H1 (cell line): ENCODE data around the gene PHACTR1. TPM values are rescaled to one million over a fixed set of nuclear protein-coding genes. Genes with fewer than 3 reads are reported as not detected.

ENCODE experiments used
- CTCF ChIA-PET: fragments of 300-600 bp; sonication (Branson Sonifier 250); formaldehyde crosslinking; loops from one replicate; lab custom pipeline; 2021; ENCODE audit not compliant: partially characterized antibody; lab: Charles Lee
- POLR2A ChIA-PET: fragments of 300-600 bp; sonication (Branson Sonifier 250); formaldehyde crosslinking; loops from one replicate; lab custom pipeline; 2021; ENCODE audit warnings: inconsistent platforms; ENCODE audit not compliant: partially characterized antibody; lab: Charles Lee
- DNase-seq, 2 experiments: peaks; one replicate each; pipeline versions ENCODE4 v3.0.0 to v3.0.0-alpha.2; 2010 to 2022; ENCODE audit warnings: low spot score in 2 of 2, low read depth in 1 of 2, mixed read lengths in 1 of 2
- FAIRE-seq: peaks from 2 replicates; lab custom pipeline; 2011; peaks lifted over from hg19 to GRCh38; lab: Jason Lieb, UNC
- H2AFZ ChIP-seq: 2 replicates; pipeline ENCODE4 v1.8.1; 2012; ENCODE audit warnings: low read length, inconsistent platforms
- H2AK5ac ChIP-seq: 2 replicates; pipeline ENCODE4 v1.6.1; 2013; ENCODE audit warnings: low read depth, low read length
- H2BK120ac ChIP-seq: replicated peaks from 2 replicates; pipeline ENCODE3; 2013; ENCODE audit warnings: low read depth, low read length, inconsistent platforms
- H2BK12ac ChIP-seq: 2 replicates; pipeline ENCODE4 v1.6.1; 2013; ENCODE audit warnings: low read depth, low read length
- H2BK15ac ChIP-seq: 2 replicates; pipeline ENCODE4 v1.6.1; 2013; ENCODE audit warnings: low read length
- H2BK20ac ChIP-seq: 2 replicates; pipeline ENCODE4 v1.6.1; 2013; ENCODE audit warnings: low read length
- H2BK5ac ChIP-seq: 2 replicates; pipeline ENCODE4 v1.6.1; 2013; ENCODE audit warnings: low read depth, low read length
- H3K14ac ChIP-seq: 2 replicates; pipeline ENCODE4 v1.6.1; 2013; ENCODE audit warnings: inconsistent platforms; ENCODE audit not compliant: insufficient read length
- H3K18ac ChIP-seq: 2 replicates; pipeline ENCODE4 v1.6.1; 2013; ENCODE audit warnings: low read length; ENCODE audit errors: extremely low read depth
- H3K23ac ChIP-seq: 2 replicates; pipeline ENCODE4 v1.6.1; 2013; ENCODE audit warnings: inconsistent platforms; ENCODE audit not compliant: insufficient read length
- H3K23me2 ChIP-seq: 2 replicates; pipeline ENCODE4 v1.6.1; 2013; ENCODE audit warnings: low read depth, low read length
- H3K27ac ChIP-seq: 2 replicates; pipeline ENCODE4 v1.6.1; 2011; ENCODE audit warnings: low read depth, low read length, inconsistent platforms
- H3K27me3 ChIP-seq, 4 experiments: replicated peaks in 1 of 4; 1 replicate in 1 of 4; 2 replicates in 3 of 4; pipeline versions ENCODE4 v1.6.1 to v1.8.1; 2011 to 2013; ENCODE audit warnings: low read length in 3 of 4, mild to moderate bottlenecking in 3 of 4, inconsistent platforms in 2 of 4, mixed read lengths in 2 of 4, moderate library complexity in 1 of 4; ENCODE audit not compliant: control insufficient read depth in 3 of 4, insufficient read depth in 3 of 4; ENCODE audit errors: extremely low read depth in 1 of 4
- H3K36me3 ChIP-seq, 4 experiments: 2 replicates each; pipeline versions ENCODE4 v1.6.1 to v1.8.1; 2011 to 2013; ENCODE audit warnings: mild to moderate bottlenecking in 4 of 4, low read length in 3 of 4, moderate library complexity in 2 of 4, control low read depth in 1 of 4, inconsistent platforms in 1 of 4; ENCODE audit not compliant: insufficient read depth in 4 of 4, control insufficient read depth in 2 of 4
- H3K4ac ChIP-seq: replicated peaks from 2 replicates; pipeline ENCODE3; 2013; ENCODE audit warnings: low read length, low read depth, mixed read lengths, inconsistent platforms; ENCODE audit not compliant: insufficient read length
- H3K4me1 ChIP-seq, 4 experiments: replicated peaks in 1 of 4; 1 replicate in 1 of 4; 2 replicates in 3 of 4; pipeline versions ENCODE4 v1.6.1 to v1.8.1; 2011 to 2013; ENCODE audit warnings: low read length in 3 of 4, inconsistent platforms in 2 of 4, mixed read lengths in 1 of 4; ENCODE audit not compliant: insufficient read depth in 4 of 4, control insufficient read depth in 3 of 4
- H3K4me2 ChIP-seq, 2 experiments: 2 replicates each; pipeline versions ENCODE4 v1.6.1 to v1.8.1; 2011 to 2013; ENCODE audit warnings: low read depth in 2 of 2, low read length in 2 of 2, control low read depth in 1 of 2, inconsistent platforms in 1 of 2, mild to moderate bottlenecking in 1 of 2; ENCODE audit not compliant: insufficient read depth in 1 of 2
- H3K4me3 ChIP-seq, 4 experiments: fragments of 200-600, 300-600 bp in 1 of 4; sonication (generic), shearing (Covaris generic), sonication (Bioruptor Twin) in 1 of 4; 2 replicates each; pipeline versions ENCODE4 v1.5.1 to v1.8.1; 2011 to 2016; ENCODE audit warnings: low read length in 4 of 4, low read depth in 3 of 4, control low read depth in 2 of 4, inconsistent platforms in 2 of 4, mild to moderate bottlenecking in 2 of 4, mixed read lengths in 1 of 4, moderate library complexity in 1 of 4; ENCODE audit not compliant: insufficient read depth in 2 of 4; ENCODE audit errors: extremely low read depth in 1 of 4
- H3K56ac ChIP-seq: replicated peaks from 2 replicates; pipeline ENCODE3; 2013; ENCODE audit warnings: low read depth, mild to moderate bottlenecking, mixed read lengths, low read length, inconsistent platforms; ENCODE audit not compliant: insufficient read length
- H3K79me1 ChIP-seq: 2 replicates; pipeline ENCODE4 v1.6.1; 2013; ENCODE audit warnings: low read depth, low read length, control low read depth
- H3K79me2 ChIP-seq, 2 experiments: 2 replicates each; pipeline versions ENCODE4 v1.6.1 to v1.8.1; 2012 to 2013; ENCODE audit warnings: low read length in 2 of 2, mild to moderate bottlenecking in 2 of 2, inconsistent platforms in 1 of 2; ENCODE audit not compliant: insufficient read depth in 2 of 2, control insufficient read depth in 1 of 2
- H3K9ac ChIP-seq, 4 experiments: replicated peaks in 1 of 4; 1 replicate in 1 of 4; 2 replicates in 3 of 4; pipeline versions ENCODE4 v1.6.1 to v1.8.1; 2011 to 2013; ENCODE audit warnings: low read depth in 3 of 4, low read length in 3 of 4, control low read depth in 2 of 4, mild to moderate bottlenecking in 2 of 4, moderate library complexity in 2 of 4, inconsistent platforms in 1 of 4; ENCODE audit errors: extremely low read depth in 1 of 4
- H3K9me3 ChIP-seq, 2 experiments: 2 replicates each; pipeline versions ENCODE4 v1.6.1 to v1.8.1; 2012 to 2013; ENCODE audit warnings: mild to moderate bottlenecking in 2 of 2, moderate library complexity in 2 of 2, control low read depth in 1 of 2, inconsistent platforms in 1 of 2, low read depth in 1 of 2, low read length in 1 of 2, mixed read lengths in 1 of 2; ENCODE audit not compliant: insufficient read depth in 2 of 2
- H4K20me1 ChIP-seq, 2 experiments: replicated peaks in 1 of 2; 2 replicates each; pipeline versions ENCODE3 to v1.8.1; 2011 to 2013; ENCODE audit warnings: inconsistent platforms in 2 of 2, low read length in 2 of 2, mild to moderate bottlenecking in 1 of 2; ENCODE audit not compliant: insufficient read depth in 2 of 2, control insufficient read depth in 1 of 2
- H4K5ac ChIP-seq: 2 replicates; pipeline ENCODE4 v1.6.1; 2013; ENCODE audit warnings: low read length, low read depth, mixed read lengths, inconsistent platforms; ENCODE audit not compliant: insufficient read length
- H4K8ac ChIP-seq: 2 replicates; pipeline ENCODE4 v1.8.0; 2013; ENCODE audit warnings: mild to moderate bottlenecking, moderate library complexity, low read length, inconsistent platforms; ENCODE audit not compliant: insufficient read depth; ENCODE audit errors: extremely low read depth
- H4K91ac ChIP-seq: replicated peaks from 2 replicates; pipeline ENCODE3; 2013; ENCODE audit warnings: low read length, mixed read lengths, inconsistent platforms; ENCODE audit not compliant: insufficient read length
- BRCA1 ChIP-seq: IDR thresholded peaks from 2 replicates; pipeline ENCODE4 v1.6.1; 2012; ENCODE audit warnings: low read depth, low read length, improper control_type of control experiment
- CHD1 ChIP-seq: IDR thresholded peaks from 2 replicates; pipeline ENCODE4 v1.6.1; 2012; ENCODE audit warnings: low read depth, low read length, improper control_type of control experiment
- CREB1 ChIP-seq: IDR thresholded peaks from 2 replicates; pipeline ENCODE4 v1.6.1; 2012; ENCODE audit warnings: inconsistent platforms
- CTBP2 ChIP-seq: IDR thresholded peaks from 2 replicates; pipeline ENCODE4 v1.7.0; 2011; ENCODE audit warnings: borderline replicate concordance, mild to moderate bottlenecking, moderate library complexity, mixed read lengths, low read length; ENCODE audit not compliant: insufficient read depth, insufficient read length
- JUND ChIP-seq: IDR thresholded peaks from 2 replicates; pipeline ENCODE4 v1.6.1; 2011; ENCODE audit warnings: mild to moderate bottlenecking, improper control_type of control experiment, low read length
- RFX5 ChIP-seq: IDR thresholded peaks from 2 replicates; pipeline ENCODE4 v1.6.1; 2011; ENCODE audit warnings: low read depth, low read length, improper control_type of control experiment, borderline replicate concordance
- TAF7 ChIP-seq: optimal IDR thresholded peaks from 2 replicates; pipeline ENCODE3; 2011; ENCODE audit warnings: low read depth, mild to moderate bottlenecking, inconsistent platforms, low read length, moderate library complexity, borderline replicate concordance
- YY1 ChIP-seq: IDR thresholded peaks from 2 replicates; pipeline ENCODE4 v1.6.1; 2011; ENCODE audit warnings: low read depth, mild to moderate bottlenecking, low read length
- WGBS, 2 experiments: shearing (Covaris generic) in 1 of 2; methylation state at CpG; one replicate each; pipeline versions ENCODE4 v1.1.6 to v1.1.7; 2013 to 2015; ENCODE audit warnings: low lambda C conversion rate in 2 of 2, mixed read lengths in 2 of 2, inconsistent platforms in 1 of 2, low coverage in 1 of 2, missing lambda C conversion rate in 1 of 2; ENCODE audit not compliant: insufficient replicate concordance in 2 of 2, insufficient coverage in 1 of 2, insufficient read length in 1 of 2; ENCODE audit errors: extremely low coverage in 1 of 2, missing lambda C conversion rate in 1 of 2; 5-methylcytosine and 5-hydroxymethylcytosine counted together
- polyA plus RNA-seq, 7 experiments: library from polyadenylated mRNA; depleted of rRNA in 3 of 7; stranded (reverse) in 5 of 7; unstranded in 2 of 7; fragments of >200 nt in 5 of 7; fragments of 200-250 nt in 2 of 7; gene quantifications; 1 replicate in 5 of 7; 2 replicates in 1 of 7; 4 replicates in 1 of 7; pipeline versions ENCODE4 v1.2.1 to v1.2.3, GENCODE V29; 2011 to 2013; ENCODE audit warnings: missing spikeins in 2 of 7, mixed read lengths in 2 of 7
- total RNA-seq: library from RNA; stranded (reverse); fragmentation: NEBNext Ultra II Directional; extraction: Animal tissue kit (Norgen Biotek cat#: 25700); gene quantifications from 2 replicates; pipeline ENCODE4 v1.2.1, GENCODE V29; 2021

PHACTR1 gene
- total and polyA plus RNA-seq, 2 of the 8 experiments (the other 6 are each of a cell fraction or from before 2014, with no cell fraction given): 3.9 to 17.1 TPM

- H3K79me1 ChIP-seq: no peaks in the 10 kb centered on the region
- no peaks in the 10 kb centered on the region for H3K23me2 ChIP-seq
- H4K5ac ChIP-seq: no peak overlapping the region
- no peak overlapping the region for H3K56ac ChIP-seq
- no peak overlapping the region for H3K9ac ChIP-seq
- no peak overlapping the region for H2AFZ ChIP-seq
- no peak overlapping the region for H2BK12ac ChIP-seq
- no peak overlapping the region for H2BK5ac ChIP-seq
- H4K91ac ChIP-seq: no peak overlapping the region
- H3K14ac ChIP-seq: no peak overlapping the region
- no peak overlapping the region for H3K23ac ChIP-seq
- POLR2A ChIA-PET: interaction anchor here (1.5 kb wide), 1 partner anchor 10 kb away, joined by 3 read pairs; no protein-coding TSS in a partner anchor
- no peak overlapping the region for H4K8ac ChIP-seq
- H3K18ac ChIP-seq: no peak overlapping the region
- H2BK15ac ChIP-seq: no peak overlapping the region
- TF ChIP-seq BRCA1 (no peak), TAF7 (no peak), CTBP2 (no peak), RFX5 (no peak), YY1 (no peak), CREB1 (no peak), JUND (no peak), CHD1 (no peak)
- TF ChIP-seq, all 59 proteins: peak for 0
- no peaks in the 10 kb centered on the region for H3K27me3 ChIP-seq
- 79% methylated on average over 2 of the region's 2 CpGs; no CpG with 5 or more reads in 1 of the 2 experiments for WGBS, 2 experiments
- no peaks in the 10 kb centered on the region for H3K79me2 ChIP-seq
- peaks cover 0 to 2% (median under 1%) of the 10 kb centered on the region in 4 experiments; a peak in 2 of 7 replicates for H3K4me1 ChIP-seq
- no peaks in the 10 kb centered on the region for H3K36me3 ChIP-seq
- H3K4me2 ChIP-seq: no peak overlapping the region
- H3K27ac ChIP-seq: no peak overlapping the region
- H3K9me3 ChIP-seq: no peaks in the 10 kb centered on the region
- DNase-seq (no peak), FAIRE-seq (no peak)
- no peaks in the 10 kb centered on the region for H4K20me1 ChIP-seq
- H2AK5ac ChIP-seq: no peak overlapping the region
- H2BK20ac ChIP-seq: no peak overlapping the region
- no peak overlapping the region for H2BK120ac ChIP-seq
- H3K4me3 ChIP-seq: no peak overlapping the region
- no peak overlapping the region for H3K4ac ChIP-seq
- CTCF ChIA-PET: interaction anchor here (0.9 to 4.6 kb wide), 5 partner anchors 10 to 76 kb away, joined by 3 to 26 read pairs (median 3); no protein-coding TSS in a partner anchor
These were observed 385.4 kb downstream of the PHACTR1 start for GRCh38 chr6:13101985-13102384.
